ENCODE data around the gene CDCP2.
A peak's percentile ranks its signal among the peaks of the same experiment; 100 is the strongest.
"Not testable (repeated sequence)": the region's sequence is repeated elsewhere in the genome, so short reads cannot be mapped to it uniquely, and the experiment has no call there.

Gene CDCP2

DNA sequence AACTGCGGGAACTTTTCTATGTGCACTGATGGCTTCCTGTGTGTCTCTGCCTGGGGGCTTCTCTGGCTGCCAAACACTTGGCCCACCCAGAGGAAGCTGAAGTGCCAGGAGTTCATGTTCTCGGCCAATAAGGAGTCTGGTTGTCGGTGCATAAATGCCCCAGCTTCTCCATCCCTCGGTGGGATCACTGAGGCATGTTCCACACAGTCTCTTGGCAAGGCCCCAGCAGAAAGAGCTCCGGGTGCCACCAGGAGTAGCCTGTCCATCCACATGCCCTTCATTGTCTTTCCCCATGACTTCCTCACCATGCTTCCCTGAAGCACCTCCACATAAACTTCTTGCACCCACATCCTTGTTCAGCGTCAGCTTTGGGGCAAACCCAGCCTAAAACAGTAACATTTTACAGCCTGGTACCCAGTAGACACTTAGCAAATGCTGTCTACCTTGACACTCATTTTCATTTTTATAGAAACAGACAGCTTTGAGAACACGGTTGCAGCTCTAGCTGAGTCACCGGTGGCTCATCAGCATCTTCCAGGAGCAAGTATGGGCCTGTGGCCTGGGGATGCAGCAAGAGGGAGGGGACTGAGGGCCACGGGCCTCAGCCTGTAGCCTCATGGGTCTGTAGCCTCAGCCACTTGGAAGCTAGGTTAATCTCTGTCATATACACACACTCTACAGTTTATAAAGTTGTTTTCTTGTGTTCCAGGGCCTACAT lies 14.8 kb upstream of the CDCP2 start:
- DNase-seq: no peak

DNA sequence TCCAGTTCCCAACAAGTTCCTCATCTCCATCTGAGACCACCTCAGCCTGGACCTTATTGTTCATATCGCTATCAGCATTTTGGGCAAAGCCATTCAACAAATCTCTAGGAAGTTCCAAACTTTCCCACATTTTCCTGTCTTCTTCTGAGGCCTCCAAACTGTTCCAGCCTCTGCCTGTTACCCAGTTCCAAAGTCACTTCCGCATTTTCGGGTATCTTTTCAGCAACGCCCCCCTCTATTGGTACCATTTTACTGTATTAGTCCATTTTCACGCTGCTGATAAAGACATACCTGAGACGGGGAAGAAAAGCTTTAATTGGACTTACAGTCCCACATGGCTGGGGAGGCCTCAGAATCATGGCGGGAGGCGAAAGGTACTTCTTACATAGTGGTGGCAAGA lies 13.6 kb upstream of the CDCP2 start:
- not testable (repeated sequence) for DNase-seq

- DNase-seq: no peak
These were observed 12.3 kb upstream of the CDCP2 start for GRCh38 chr1:54165146-54165545.

GRCh38 chr1:54163573-54163972 lies 10.8 kb upstream of the CDCP2 start:
- DNase-seq: no peak

- DNase-seq: no peak
These were observed 10.3 kb upstream of the CDCP2 start for GRCh38 chr1:54163051-54163450.

DNA sequence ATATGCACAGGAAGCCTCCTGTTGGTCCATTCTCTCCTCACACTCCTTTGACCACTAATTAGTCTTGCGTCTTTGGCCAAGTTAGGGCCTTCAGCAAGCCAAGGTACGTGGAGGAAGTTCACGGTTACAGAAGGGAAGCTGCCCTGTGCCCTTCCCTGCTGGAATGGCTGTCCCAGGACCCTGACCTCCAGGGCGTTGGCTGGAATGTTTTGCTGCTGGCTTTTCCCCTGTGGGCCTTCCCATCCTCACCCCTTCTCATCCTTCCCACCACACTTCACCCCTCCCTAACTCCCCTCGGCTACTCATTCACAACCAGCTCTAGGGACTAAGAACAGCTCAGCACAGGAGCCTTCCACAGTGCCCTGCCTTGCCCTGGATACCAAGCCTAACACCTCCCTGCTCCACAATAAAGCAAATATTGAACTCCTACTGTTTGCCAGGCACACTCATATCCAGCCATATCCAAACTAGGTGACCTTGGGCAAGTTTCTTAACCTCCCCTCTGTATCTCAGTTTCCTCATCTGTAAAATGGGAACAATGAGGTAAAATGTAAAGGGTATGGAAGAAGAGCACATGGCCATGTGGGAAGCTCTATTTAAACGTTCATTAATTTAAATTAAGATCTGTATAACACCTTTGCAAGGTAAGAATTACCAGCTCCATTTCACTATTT lies 8.8 kb upstream of the CDCP2 start:
- no peak for DNase-seq

DNA sequence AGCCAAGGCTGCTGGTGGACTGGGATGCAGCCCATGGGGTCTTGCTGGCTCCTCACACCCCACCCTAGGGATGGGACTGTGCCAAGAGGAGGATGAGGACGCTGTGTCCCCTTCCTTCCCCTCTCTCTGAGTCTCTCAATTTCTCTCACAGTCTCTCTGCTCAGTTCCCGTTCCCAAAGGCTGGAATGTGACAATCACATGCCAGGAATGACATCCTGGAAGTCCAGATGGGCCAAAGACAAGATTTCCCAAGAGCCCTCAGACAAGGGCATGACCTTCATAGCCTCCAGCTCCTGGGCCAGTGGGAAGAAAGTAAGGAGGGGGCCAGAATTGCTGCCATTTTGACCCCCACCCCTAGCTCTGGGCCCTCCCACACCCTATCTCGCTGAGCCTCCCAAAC lies 7.6 kb upstream of the CDCP2 start:
- no peak for DNase-seq

- DNase-seq: no peak
These were observed 7.0 kb upstream of the CDCP2 start for GRCh38 chr1:54159733-54160316.

DNA sequence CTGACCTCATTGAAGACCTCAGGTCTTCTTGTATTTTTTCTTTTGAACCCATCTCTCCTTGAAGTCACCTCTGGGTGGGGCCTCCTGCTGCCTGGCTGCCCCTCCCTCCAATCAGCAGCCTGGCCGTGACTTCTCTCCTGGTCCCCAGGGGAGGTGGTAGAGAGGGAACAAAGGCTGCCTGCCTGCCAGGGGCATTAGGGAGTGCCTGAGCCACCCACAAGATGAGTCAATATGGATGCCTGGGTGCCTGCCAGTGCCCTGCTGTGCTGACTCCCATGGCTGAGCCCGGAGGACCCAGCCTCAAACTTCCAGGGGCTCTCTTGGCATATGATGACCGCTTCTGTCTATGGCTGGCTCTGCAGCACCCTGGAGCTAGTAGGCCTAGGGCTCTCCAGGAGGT lies 5.3 kb upstream of the CDCP2 start:
- no peak for DNase-seq

GRCh38 chr1:54157401-54157800 lies 4.6 kb upstream of the CDCP2 start:
- DNase-seq: no peak

GRCh38 chr1:54156986-54157385 lies 4.2 kb upstream of the CDCP2 start:
- DNase-seq: no peak

DNA sequence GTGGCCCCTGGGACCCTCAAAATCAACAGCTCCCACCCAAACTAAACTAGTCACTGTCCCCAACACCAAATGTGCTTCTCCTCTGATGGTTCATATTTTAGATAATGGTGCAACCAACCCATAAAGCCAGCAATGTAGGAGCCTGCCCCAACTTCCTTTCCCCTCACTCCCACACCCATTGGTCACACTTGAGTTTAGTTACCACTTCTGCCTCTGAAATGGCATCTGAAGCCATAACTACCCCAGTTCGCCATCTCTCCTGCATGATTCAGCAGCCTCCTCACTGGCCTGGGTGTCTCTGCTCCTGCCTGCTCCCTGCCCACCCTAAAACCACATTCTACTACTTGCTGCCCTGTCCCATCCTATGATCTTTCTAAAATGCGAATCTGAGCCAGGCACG lies 3.4 kb upstream of the CDCP2 start:
- DNase-seq: no peak

DNA sequence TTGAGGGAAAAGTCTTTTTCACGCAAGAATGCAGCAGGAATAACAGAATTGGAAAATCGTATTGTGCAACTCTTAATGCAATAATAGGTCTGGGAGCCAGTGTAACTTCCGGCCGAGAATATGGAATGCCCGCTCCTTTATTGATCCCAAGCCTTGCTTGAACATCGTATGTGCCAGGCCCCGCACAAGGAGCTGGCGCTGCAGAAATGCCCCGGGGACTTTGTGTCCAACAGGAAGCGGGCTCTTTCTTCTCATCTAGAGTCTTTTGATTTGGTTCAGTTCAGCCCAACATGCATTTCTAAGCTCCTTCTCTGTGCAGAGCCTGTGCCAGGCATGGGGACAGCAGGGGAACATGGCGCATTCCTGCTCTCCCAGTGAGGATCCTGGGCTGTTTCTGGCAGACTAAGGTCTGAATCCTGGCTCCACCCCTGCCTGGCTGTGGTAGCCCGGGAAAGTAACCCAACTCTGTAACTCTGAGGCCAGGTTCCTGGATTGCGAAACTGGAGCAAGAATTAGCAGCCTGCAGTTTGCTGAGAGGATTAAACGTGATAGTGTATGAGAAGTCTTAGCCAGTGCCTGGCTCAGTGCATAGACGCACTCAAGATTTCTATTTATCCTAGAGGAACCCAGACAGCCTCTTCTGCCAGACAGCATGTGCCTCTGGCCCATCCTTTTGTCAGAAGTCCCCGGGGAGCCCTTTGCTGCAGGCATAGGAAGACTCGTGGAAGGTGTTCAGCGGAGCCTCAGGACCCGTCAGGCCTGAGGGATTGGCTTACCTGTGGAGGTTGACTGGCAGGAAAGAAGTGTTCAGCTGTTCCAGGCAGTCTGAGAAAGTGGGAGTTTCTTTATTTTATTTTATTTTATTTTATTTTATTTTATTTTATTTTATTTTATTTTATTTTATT lies 987 bp upstream of the CDCP2 start:
- DNase-seq: peak in 1 of 2 experiments; percentile 58

DNA sequence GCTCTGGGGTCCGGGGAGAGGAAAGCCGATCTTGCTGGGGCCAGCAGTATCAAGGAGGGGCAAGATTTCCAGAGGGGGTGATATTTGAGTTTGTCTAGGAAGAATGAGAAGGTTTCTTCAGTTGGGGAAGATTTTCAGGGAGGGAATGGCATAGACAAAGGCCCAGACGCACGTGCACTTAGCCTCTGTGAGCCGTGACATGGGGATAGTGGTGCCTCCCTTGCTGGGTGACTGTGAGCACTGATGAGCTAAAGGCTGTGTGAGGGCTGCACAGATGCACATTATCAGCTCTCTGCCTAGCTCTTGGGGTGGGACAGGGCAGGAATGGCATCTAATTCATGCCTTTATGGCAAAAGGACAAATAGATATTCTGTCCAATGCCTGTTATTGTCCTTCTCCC lies 1.8 kb downstream of the CDCP2 start:
- no peak for DNase-seq

DNA sequence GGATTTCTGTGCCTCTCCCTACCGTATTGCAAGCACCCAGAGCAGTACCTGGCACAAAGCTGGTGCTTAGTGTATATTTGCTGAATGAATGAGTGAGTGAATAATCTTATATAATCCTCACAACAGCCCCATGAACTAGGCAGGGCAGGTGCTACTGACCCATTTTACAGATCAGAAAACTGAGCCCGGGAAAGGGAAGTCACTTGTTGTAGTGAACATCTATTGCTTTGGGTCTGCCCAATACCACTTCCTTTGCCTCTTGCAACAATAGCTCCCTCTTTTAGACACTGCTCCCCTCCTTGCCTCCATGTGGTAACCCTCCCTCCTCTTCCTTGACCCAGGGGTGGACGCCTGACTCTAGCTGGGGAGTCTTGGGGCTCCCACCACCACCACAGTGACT lies 3.1 kb downstream of the CDCP2 start:
- DNase-seq: no peak

DNA sequence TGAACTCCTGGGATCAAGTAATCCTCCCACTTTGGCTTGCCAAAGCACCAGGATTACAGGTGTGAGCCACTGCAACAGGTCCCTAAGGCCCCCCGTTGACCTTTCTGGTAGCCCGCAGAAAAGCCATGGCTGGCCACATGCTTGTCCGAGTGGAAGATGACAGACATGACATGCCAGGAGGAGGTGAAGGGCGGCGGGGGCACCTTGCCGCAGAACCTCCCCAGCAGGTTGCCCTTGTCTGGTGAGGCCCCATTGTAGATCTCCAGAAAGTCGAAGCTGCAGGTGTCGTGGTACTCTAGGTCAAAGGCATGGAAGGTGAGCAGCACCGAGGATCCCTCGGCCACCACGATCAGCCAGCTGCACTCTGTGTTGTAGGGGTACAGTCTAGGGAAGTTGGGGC lies 8.4 kb downstream of the CDCP2 start:
- no peak for DNase-seq

- DNase-seq: no peak
These were observed 10.5 kb downstream of the CDCP2 start for GRCh38 chr1:54142146-54142900.

DNA sequence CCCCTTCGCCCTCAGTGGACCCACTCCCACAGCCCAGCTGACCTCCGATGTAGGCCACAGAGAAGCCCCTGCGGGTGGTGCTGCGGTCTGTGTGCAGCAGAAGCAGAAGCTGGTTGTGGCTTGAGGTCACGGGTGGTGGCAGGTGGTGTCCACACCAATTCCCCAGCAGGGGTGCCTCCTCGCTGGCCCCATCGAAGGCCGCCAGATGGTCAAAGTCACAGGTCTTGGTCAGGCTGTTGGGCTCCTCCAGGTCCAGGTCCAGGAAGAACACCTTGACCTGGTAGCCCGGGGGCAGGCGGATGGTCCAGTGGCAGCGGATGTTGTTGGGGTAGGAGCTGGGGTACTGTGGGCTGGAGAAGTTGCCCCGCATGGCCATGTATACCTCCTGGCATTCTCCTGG lies 13.1 kb downstream of the CDCP2 start:
- DNase-seq: no peak

DNA sequence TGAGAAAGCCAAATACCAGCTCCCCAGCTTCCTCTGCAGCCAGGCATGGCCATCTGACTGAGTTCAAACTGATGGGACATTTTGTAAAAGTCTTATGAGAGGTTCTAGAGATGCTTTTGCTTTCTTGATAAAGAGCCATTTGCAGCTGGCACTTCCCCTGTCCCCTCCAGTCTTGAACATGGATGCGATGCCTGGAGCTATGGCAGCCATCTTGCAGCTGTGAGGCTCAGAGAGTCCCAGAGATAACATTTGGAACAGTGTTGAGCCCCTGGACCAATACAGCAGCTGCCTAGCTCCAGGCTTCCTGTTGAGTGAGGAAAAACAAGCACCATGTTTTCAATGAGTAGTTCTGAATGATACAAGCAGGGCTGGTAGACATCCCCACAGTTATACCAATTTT lies 13.8 kb downstream of the CDCP2 start:
- DNase-seq: no peak

DNA sequence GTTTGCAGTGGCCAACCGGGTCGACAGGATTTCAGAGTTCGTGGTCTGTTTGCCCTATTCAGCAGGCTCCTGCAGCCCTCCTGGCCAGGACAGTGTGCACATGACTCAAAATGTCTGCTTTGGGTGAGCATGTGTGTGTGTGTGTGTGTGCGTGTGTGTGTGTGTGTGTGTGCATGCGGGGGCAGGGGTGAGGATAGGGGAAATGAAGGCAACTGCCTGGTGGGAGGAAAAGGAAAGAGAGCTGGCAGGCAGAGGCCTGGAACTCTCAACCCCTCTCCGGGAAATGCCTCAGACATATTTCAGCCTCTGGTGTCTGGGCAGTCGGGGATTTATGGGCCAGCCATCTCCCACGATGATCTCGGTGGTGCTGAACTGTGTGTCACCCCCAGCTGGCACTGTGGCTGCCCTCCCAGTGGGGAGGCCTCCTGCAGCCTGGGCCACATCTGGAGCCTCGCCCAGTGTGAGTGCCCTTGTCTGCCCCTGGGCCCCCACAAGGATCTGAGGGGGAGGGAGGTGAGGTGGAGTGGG lies 15.2 kb downstream of the CDCP2 start:
- DNase-seq: no peak

DNA sequence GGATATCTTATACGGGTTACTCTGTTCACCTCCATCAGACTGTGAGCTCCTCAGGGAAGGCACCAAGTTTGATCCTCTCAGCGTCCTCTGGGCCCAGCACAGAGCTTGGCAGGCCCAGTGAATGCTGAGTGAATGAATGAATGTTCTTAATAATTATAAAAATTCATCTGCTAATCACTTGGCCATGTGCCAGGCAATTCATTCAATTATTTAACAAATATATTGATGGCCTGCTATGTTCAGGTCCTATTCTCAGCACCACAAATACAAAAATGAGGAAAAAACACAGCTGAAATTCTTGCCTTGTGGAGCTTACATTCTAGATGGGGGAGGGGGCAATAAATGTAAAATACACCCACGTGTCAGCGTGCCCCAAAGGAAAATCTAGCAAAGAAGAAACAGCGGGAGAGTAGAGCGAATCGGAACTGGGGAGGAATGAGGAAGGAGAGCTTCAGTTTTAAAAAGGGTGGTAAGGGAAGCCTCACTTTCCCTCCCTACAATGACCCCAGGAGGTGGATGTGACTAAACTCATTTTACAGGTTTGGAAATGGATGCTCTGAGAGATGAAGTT lies 15.8 kb downstream of the CDCP2 start:
- DNase-seq: no peak

DNA sequence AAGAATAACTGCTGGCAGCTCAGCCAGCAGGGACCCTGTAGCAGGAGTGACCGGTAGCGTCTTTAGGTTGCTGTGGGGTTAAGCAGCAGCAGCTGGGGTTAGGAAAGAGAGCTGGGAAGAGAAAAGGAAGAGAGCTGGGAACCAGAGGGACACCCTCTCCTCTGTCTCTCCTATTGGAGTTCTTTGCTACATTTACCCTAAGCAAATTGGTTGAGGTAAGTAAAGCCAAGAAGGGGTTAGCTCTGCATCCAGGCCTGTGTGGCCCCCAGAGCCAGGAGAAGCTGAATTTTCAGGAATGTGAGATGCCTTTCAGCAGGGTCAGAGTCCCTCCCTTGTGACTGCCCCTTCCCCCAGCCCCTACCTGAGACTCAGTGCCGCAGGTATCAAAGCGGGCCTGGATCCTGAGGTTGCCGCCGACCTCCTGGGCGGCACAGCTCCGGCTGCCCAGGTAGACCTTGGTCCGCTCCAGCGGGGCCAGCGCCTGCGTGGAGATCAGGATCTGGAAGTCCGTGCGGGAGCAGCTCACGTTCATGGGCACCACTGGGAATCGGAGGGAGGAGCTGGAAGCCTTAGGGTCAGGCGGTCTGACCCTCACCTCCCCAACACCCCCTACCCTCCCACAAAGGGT lies 16.4 kb downstream of the CDCP2 start:
- DNase-seq: no peak
